Measurements from ENCODE around the gene TRMT2A.
"Not testable (repeated sequence)": the region's sequence is repeated elsewhere in the genome, so short reads cannot be mapped to it uniquely, and the experiment has no call there.

The TRMT2A gene

GRCh38 chr22:20068640-20069039, 48.4 kb downstream of the TRMT2A start:
- no peaks in the 10 kb centered on the region for H3K4me1 Mint-ChIP-seq (ENCODE audit: low read depth)
- no peak overlapping the region for H3K4me3 Mint-ChIP-seq
- H3K9me3 Mint-ChIP-seq, result no peaks in the 10 kb centered on the region
- H3K27me3 Mint-ChIP-seq (ENCODE audit: low read depth), result no peaks in the 10 kb centered on the region
- no peak overlapping the region for H3K27ac Mint-ChIP-seq
- no peaks in the 10 kb centered on the region for H3K36me3 Mint-ChIP-seq (ENCODE audit: low read depth)

GRCh38 chr22:20067384-20067682, 49.7 kb downstream of the TRMT2A start:
- not testable (repeated sequence) for H3K9me3 Mint-ChIP-seq; H3K27me3 Mint-ChIP-seq (ENCODE audit: low read depth); H3K36me3 Mint-ChIP-seq (ENCODE audit: low read depth); H3K4me3 Mint-ChIP-seq; H3K27ac Mint-ChIP-seq; H3K4me1 Mint-ChIP-seq (ENCODE audit: low read depth)

GRCh38 chr22:20066617-20067383, 50.2 kb downstream of the TRMT2A start:
- no peaks in the 10 kb centered on the region for H3K4me1 Mint-ChIP-seq (ENCODE audit: low read depth)
- no peaks in the 10 kb centered on the region for H3K27me3 Mint-ChIP-seq (ENCODE audit: low read depth)
- H3K4me3 Mint-ChIP-seq, result no peak overlapping the region
- H3K9me3 Mint-ChIP-seq, result no peaks in the 10 kb centered on the region
- peaks cover 6% of the 10 kb centered on the region for H3K36me3 Mint-ChIP-seq (ENCODE audit: low read depth)
- no peak overlapping the region for H3K27ac Mint-ChIP-seq

GRCh38 chr22:20065896-20066616, 51.0 kb downstream of the TRMT2A start:
- Mint-ChIP-seq H3K4me1 (ENCODE audit: low read depth) (no peaks in the 10 kb centered on the region), H3K27ac (no peak overlapping the region), H3K9me3 (no peaks in the 10 kb centered on the region), H3K36me3 (ENCODE audit: low read depth) (peaks cover 6% of the 10 kb centered on the region), H3K27me3 (ENCODE audit: low read depth) (no peaks in the 10 kb centered on the region), H3K4me3 (no peak overlapping the region)

- no peak overlapping the region for H3K4me3 Mint-ChIP-seq
- H3K27ac Mint-ChIP-seq, result no peak overlapping the region
- peaks cover 6% of the 10 kb centered on the region for H3K36me3 Mint-ChIP-seq (ENCODE audit: low read depth)
- H3K27me3 Mint-ChIP-seq (ENCODE audit: low read depth), result no peaks in the 10 kb centered on the region
- H3K4me1 Mint-ChIP-seq (ENCODE audit: low read depth), result peaks cover under 1% of the 10 kb centered on the region
- no peaks in the 10 kb centered on the region for H3K9me3 Mint-ChIP-seq
These were observed 52.3 kb downstream of the TRMT2A start for GRCh38 chr22:20064545-20065262.

GRCh38 chr22:20064140-20064480, 52.9 kb downstream of the TRMT2A start:
- H3K4me3 Mint-ChIP-seq, result no peak overlapping the region
- peaks cover 6% of the 10 kb centered on the region for H3K36me3 Mint-ChIP-seq (ENCODE audit: low read depth)
- no peaks in the 10 kb centered on the region for H3K9me3 Mint-ChIP-seq
- no peak overlapping the region for H3K27ac Mint-ChIP-seq
- no peaks in the 10 kb centered on the region for H3K27me3 Mint-ChIP-seq (ENCODE audit: low read depth)
- peaks cover 4% of the 10 kb centered on the region for H3K4me1 Mint-ChIP-seq (ENCODE audit: low read depth)

GRCh38 chr22:20063271-20064139, 53.5 kb downstream of the TRMT2A start:
- Mint-ChIP-seq H3K27me3 (ENCODE audit: low read depth) (no peaks in the 10 kb centered on the region), H3K9me3 (no peaks in the 10 kb centered on the region), H3K4me1 (ENCODE audit: low read depth) (peaks cover 7% of the 10 kb centered on the region), H3K27ac (no peak overlapping the region), H3K36me3 (ENCODE audit: low read depth) (peaks cover 6% of the 10 kb centered on the region), H3K4me3 (no peak overlapping the region)

GRCh38 chr22:20062766-20063083, 54.3 kb downstream of the TRMT2A start:
- H3K4me1 Mint-ChIP-seq (ENCODE audit: low read depth), result peaks cover 7% of the 10 kb centered on the region
- no peak overlapping the region for H3K27ac Mint-ChIP-seq
- H3K9me3 Mint-ChIP-seq, result no peaks in the 10 kb centered on the region
- no peaks in the 10 kb centered on the region for H3K27me3 Mint-ChIP-seq (ENCODE audit: low read depth)
- no peak overlapping the region for H3K4me3 Mint-ChIP-seq
- peaks cover 12% of the 10 kb centered on the region for H3K36me3 Mint-ChIP-seq (ENCODE audit: low read depth)

- Mint-ChIP-seq H3K4me1 (ENCODE audit: low read depth) (peaks cover 7% of the 10 kb centered on the region), H3K27ac (no peak overlapping the region), H3K4me3 (no peak overlapping the region), H3K27me3 (ENCODE audit: low read depth) (no peaks in the 10 kb centered on the region), H3K9me3 (no peaks in the 10 kb centered on the region), H3K36me3 (ENCODE audit: low read depth) (peaks cover 12% of the 10 kb centered on the region)
These were observed 54.8 kb downstream of the TRMT2A start for GRCh38 chr22:20062043-20062765.

Measured in T-helper 1 cell treated with Interleukin-12 subunit alpha and Interleukin-12 subunit beta and Interleukin-4 antibody, amounts not matched to agents 30 μg/mL and 1 μg/mL, for 36 hours (primary cell).